GM21737 (cell line): Measurements from ENCODE around the gene AKR1C3.
"Not testable (repeated sequence)": the region's sequence is repeated elsewhere in the genome, so short reads cannot be mapped to it uniquely, and the experiment has no call there.

Experiments used
- ATAC-seq: cut with Tn5 transposase; IDR thresholded peaks from one replicate; pipeline ENCODE4 v1.9.1; 2021; ENCODE audit warnings: mild to moderate bottlenecking, moderate library complexity; ENCODE audit not compliant: unreplicated experiment

Gene AKR1C3

GRCh38 chr10:5088703-5089261 lies 5.4 kb upstream of the AKR1C3 start:
- ATAC-seq: no peak

GRCh38 chr10:5089865-5090264 lies 4.3 kb upstream of the AKR1C3 start:
- no peak for ATAC-seq

- ATAC-seq: no peak
Measured at GRCh38 chr10:5090551-5090950, 3.7 kb upstream of the AKR1C3 start.

GRCh38 chr10:5091196-5091595 lies 3.0 kb upstream of the AKR1C3 start:
- ATAC-seq: no peak

- ATAC-seq: no peak
Measured at GRCh38 chr10:5092375-5092774, 1.8 kb upstream of the AKR1C3 start.

GRCh38 chr10:5092848-5093790 lies 1.1 kb upstream of the AKR1C3 start:
- ATAC-seq: no peak

GRCh38 chr10:5095687-5096086 lies 1.5 kb downstream of the AKR1C3 start:
- ATAC-seq: no peak

- no peak for ATAC-seq
Measured at GRCh38 chr10:5096108-5096507, 1.9 kb downstream of the AKR1C3 start.

GRCh38 chr10:5102479-5102878 lies 8.3 kb downstream of the AKR1C3 start:
- ATAC-seq: not testable (repeated sequence)

- no peak for ATAC-seq
Measured at GRCh38 chr10:5103481-5103880, 9.3 kb downstream of the AKR1C3 start.

GRCh38 chr10:5105626-5106025 lies 11.4 kb downstream of the AKR1C3 start:
- ATAC-seq: no peak

- ATAC-seq: no peak
Measured at GRCh38 chr10:5106553-5106952, 12.3 kb downstream of the AKR1C3 start.

- no peak for ATAC-seq
Measured at GRCh38 chr10:5107860-5108526, 13.8 kb downstream of the AKR1C3 start.

- no peak for ATAC-seq
Measured at GRCh38 chr10:5108658-5109416, 14.6 kb downstream of the AKR1C3 start.

GRCh38 chr10:5109861-5110260 lies 15.6 kb downstream of the AKR1C3 start:
- ATAC-seq: not testable (repeated sequence)

GRCh38 chr10:5116621-5117020 lies 22.4 kb downstream of the AKR1C3 start:
- no peak for ATAC-seq

GRCh38 chr10:5117026-5117425 lies 22.8 kb downstream of the AKR1C3 start:
- no peak for ATAC-seq

- ATAC-seq: not testable (repeated sequence)
Measured at GRCh38 chr10:5119997-5120396, 25.8 kb downstream of the AKR1C3 start.

GRCh38 chr10:5123886-5124285 lies 29.7 kb downstream of the AKR1C3 start:
- no peak for ATAC-seq

- no peak for ATAC-seq
Measured at GRCh38 chr10:5125315-5126044, 31.3 kb downstream of the AKR1C3 start.
